Measurements from ENCODE around the gene SCG3.

The SCG3 gene

GRCh38 chr15:51680321-51680720 is 982 bp upstream of the SCG3 start:
- DNase-seq, result no peak

DNA sequence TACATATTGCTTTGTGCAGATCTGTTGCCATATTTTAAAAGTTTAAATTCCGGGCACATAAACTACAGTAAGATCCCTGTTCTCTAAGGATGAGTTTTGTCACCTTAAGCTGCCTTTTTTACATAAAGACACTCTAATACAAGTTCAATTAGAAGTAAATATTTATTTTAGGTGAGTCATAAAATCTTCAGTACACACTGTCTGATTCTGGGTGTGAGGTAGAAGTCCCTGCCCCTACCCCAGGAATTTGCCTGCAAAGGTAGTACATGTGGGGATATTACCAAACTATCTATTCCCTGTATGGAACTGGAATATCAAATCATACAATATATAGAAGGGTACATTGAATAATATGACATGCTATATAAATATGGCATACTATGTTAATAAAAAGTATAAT is 6.3 kb downstream of the SCG3 start:
- DNase-seq, result no peak

DNA sequence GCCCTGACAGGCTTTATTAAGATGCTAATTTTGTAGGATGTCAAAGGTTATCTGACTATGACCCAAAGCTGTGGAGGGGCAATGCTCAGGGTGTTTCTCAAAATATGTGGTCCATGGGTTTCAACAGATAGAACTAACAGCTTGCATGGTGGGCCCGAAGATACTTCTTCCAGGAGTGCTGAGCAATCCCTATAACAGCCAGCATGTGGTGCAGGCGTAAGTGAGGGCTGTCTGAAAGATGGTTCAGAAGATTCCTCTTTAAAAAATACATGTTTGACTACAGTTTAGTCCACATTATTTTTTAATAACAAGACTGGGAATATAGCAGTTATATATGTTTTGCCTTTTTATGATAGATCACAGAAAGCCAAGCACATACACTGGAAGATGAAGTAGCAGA is 7.6 kb downstream of the SCG3 start:
- DNase-seq, result no peak

DNA sequence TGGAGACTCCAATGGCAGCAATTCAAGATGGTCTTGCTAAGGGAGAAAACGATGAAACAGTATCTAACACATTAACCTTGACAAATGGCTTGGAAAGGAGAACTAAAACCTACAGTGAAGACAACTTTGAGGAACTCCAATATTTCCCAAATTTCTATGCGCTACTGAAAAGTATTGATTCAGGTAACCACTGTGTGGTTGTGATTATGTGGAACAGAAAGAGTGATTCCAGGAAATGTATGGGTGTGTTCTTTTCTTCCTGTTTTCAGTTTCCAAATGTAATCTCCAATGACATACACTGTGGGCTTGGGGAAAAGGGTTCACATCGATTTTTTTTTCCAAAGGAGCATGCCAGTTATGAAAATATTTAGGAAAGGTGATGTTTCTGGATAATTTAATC is 10.9 kb downstream of the SCG3 start:
- no peak for DNase-seq

DNA sequence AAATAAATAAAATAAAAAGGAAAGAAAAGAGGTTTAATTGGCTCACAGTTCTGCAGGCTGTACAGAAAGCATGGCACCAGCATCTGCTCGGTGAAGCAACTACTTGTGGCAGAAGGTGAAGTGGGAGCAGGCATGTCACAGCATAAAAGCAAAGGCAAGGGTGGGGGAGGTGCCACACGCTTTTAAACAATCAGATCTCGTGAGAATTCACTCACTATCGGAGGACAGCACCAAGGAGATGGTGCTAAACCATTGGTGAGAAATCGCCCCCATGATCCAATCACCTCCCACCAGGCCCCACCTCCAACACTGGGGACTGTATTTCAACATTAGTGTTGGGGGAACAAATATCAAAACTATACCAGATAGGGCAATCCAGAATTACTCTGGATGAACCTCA is 15.3 kb downstream of the SCG3 start:
- no peak for DNase-seq

GRCh38 chr15:51697163-51697562 is 15.9 kb downstream of the SCG3 start:
- no peak for DNase-seq

- DNase-seq, result no peak
These were observed 18.1 kb downstream of the SCG3 start for GRCh38 chr15:51699373-51699772.

DNA sequence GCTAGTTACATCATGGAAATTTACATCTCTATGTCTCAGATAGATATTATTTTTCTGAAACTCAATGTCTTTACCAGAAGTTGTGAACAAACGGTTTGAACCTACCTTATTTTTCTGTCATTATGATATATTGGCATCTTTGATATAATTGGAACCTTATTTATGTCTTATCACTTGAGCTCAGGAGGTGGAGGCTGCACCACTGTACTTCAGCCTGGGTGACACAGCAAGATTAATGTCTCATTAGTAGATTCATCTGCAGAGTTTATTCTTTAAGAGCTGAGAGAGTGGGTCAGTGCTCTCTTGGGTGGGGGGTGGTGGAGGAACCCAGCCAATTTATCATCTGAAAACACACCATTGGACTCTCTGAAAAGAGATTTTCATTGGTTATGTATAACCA is 21.4 kb downstream of the SCG3 start:
- DNase-seq, result no peak

GRCh38 chr15:51706291-51706690 is 25.0 kb downstream of the SCG3 start:
- DNase-seq, result peak; percentile 3

- DNase-seq, result no peak
These were observed 25.8 kb downstream of the SCG3 start for GRCh38 chr15:51706926-51707608.

GRCh38 chr15:51708013-51708412 is 26.7 kb downstream of the SCG3 start:
- DNase-seq, result no peak

GRCh38 chr15:51709031-51709430 is 27.7 kb downstream of the SCG3 start:
- DNase-seq, result no peak

DNA sequence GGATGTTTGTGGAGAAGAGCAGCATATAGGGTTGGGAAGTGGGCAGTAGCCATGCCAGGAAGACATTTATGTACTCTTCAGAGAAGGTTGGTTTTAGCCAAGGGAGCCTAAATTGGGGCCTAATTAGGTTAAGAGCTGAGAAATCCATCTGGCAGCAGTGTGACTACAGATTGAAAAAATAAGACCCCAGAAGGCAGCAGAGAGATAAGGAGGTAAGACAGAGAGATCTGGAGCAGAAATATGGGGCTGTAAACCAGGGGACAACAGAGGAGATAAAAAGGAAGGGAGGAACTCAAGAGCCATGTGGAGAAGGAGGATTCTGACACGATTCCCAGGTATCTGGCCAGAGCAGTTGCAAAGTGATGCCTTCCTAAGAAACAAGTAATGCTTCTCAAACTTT is 32.9 kb downstream of the SCG3 start:
- no peak for DNase-seq

DNA sequence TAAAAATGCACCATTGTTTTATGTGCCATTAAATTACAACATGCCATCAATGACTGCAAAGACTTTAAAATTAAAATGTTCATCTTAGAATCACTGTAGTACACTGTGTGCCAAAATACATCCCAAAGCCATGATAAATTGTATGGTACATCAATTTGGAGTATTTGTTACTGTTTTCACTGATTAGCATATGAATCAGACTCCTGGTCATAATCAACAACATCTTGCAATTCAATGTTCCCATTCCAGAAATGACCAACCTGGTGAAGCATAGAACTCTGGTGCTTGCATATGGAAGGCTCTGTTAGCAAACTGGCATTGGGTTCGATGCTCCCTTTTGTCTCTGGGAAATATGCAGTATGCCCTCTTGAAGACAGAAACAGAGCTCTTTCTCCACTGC is 33.6 kb downstream of the SCG3 start:
- DNase-seq, result no peak

- DNase-seq, result no peak
These were observed 36.9 kb downstream of the SCG3 start for GRCh38 chr15:51718219-51718618.

- DNase-seq, result no peak
These were observed 37.4 kb downstream of the SCG3 start for GRCh38 chr15:51718746-51719145.

DNA sequence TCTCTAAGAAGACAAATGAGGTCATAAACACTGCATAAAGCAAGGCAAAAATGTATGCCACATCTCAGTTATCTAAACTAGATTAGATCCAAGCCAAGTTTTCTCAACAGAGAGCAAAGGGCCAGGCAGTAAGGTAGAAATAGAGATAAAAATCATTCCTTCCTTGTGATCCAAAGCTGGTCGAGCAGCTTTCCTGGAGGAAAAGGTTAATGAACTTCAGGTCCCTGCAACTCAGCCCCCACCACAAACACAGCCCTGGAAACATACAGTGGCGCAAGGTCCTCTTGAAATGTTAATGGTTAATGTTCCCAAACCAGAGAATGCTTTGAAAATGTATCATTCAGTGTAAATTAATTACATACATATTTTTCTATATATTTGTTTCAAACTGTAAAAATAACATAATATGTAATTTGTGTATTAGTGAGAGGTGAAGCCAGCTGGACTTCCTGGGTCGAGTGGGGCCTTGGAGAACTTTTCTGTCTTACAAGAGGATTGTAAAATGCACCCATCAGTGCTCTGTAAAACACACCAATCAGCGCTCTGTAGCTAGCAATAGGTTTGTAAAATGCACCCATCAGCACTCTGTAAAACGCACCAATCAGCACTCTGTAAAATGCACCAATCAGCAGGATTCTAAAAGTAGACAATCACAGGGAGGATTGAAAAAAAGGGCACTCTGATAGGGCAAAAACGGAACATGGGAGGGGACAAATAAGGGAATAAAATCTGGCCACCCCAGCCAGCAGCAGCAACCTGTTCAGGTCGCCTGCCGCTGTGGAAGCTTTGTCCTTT is 39.1 kb downstream of the SCG3 start:
- DNase-seq, result no peak

- DNase-seq, result peak; percentile 17
These were observed 40.1 kb downstream of the SCG3 start for GRCh38 chr15:51721199-51721960.

DNA sequence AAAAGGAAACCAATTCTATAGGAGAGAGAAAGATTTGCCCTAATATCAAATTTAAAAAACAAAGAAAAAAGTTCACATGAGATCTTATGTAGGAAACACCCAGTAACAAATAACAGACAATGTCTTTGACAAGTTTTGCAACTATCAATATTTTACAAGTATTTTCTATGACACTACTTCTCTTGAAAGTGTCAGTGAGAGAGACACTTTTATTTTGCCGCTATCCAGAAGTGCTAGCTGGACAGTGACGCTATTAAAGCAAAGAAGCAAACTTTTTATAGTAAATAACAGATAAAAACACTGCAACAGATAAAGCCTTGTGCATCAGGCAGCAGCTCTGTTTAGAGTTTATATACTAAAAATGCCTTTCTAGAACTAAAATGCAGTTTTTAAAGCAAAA is 42.9 kb downstream of the SCG3 start:
- DNase-seq, result no peak

- no peak for DNase-seq
These were observed 43.4 kb downstream of the SCG3 start for GRCh38 chr15:51724673-51725072.

- DNase-seq, result peak; percentile 96
These were observed 45.2 kb downstream of the SCG3 start for GRCh38 chr15:51726302-51727073.

GRCh38 chr15:51727141-51727897 is 46.0 kb downstream of the SCG3 start:
- DNase-seq, result peak; percentile 71
